Natural killer cell treated with Interleukin-12 subunit alpha and Interleukin-12 subunit beta and Interleukin-15 and Interleukin-18, amount 100 ng/mL, for 72 hours (primary cell): ENCODE data around the gene SAC3D1. TPM values are rescaled to one million over a fixed set of nuclear protein-coding genes. Genes with fewer than 3 reads are reported as not detected.

Experiments
- ATAC-seq, 2 donors: fragments of 150-1000 bp; cut with Tn5 transposase in 1 of 2; sonication (Bioruptor Pico), chemical (Tn5 transposase) in 1 of 2; 2 replicates each; pipeline ENCODE4 v1.10.0; 2021
- DNase-seq: peaks from one replicate; pipeline ENCODE4 v3.0.0; 2022; ENCODE audit warnings: low spot score
- H3K27ac Mint-ChIP-seq, 2 donors: 1 replicate in 1 of 2; 2 replicates in 1 of 2; pipeline ENCODE4 v1.8.0; 2022; ENCODE audit warnings: mixed read lengths in 2 of 2, mild to moderate bottlenecking in 1 of 2, moderate library complexity in 1 of 2
- H3K27me3 Mint-ChIP-seq, 2 donors: 1 replicate in 1 of 2; 2 replicates in 1 of 2; pipeline ENCODE4 v1.8.0; 2022; ENCODE audit warnings: mixed read lengths in 2 of 2
- H3K36me3 Mint-ChIP-seq: one replicate; pipeline ENCODE4 v1.8.0; 2022; ENCODE audit warnings: mixed read lengths
- H3K4me1 Mint-ChIP-seq, 2 donors: 1 replicate in 1 of 2; 2 replicates in 1 of 2; pipeline ENCODE4 v1.8.0; 2022; ENCODE audit warnings: low read depth in 2 of 2, mixed read lengths in 2 of 2, mild to moderate bottlenecking in 1 of 2
- H3K4me3 Mint-ChIP-seq: one replicate; pipeline ENCODE4 v1.8.0; 2022; ENCODE audit warnings: mixed read lengths
- H3K9me3 Mint-ChIP-seq: 2 replicates; pipeline ENCODE4 v1.8.0; 2022; ENCODE audit warnings: mixed read lengths
- total RNA-seq, 2 donors: library from RNA; stranded (reverse); gene quantifications; one replicate each; pipeline ENCODE4 v1.2.3, GENCODE V29; 2022

Gene SAC3D1
- total RNA-seq, 2 donors from 2014 or later, result 7.6 to 18.5 TPM

DNA sequence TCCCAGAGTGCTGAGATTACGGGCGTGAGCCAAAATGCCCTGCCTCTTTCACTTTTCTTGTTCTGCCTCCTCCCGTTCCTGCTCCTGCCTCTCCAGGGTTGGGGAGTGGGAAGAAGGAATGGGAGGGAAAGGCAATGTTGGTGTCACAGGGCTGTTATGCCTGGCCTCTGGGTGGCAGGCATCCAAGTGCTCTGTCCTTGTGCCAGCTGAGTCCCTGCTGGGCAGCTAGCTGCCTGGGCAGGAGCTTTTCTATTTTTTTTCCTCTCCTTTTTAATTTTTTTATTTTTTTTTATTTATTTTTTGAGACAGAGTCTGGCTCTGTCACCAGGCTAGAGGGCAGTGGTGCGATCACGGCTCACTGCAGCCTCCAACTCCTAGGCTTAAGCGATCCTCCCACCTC is 4.1 kb upstream of the SAC3D1 start:
- H3K36me3 Mint-ChIP-seq, result no peaks in the 10 kb centered on the region
- ATAC-seq (no peak), DNase-seq (no peak)
- no peak overlapping the region for H3K27ac Mint-ChIP-seq
- no peak overlapping the region for H3K4me3 Mint-ChIP-seq
- H3K4me1 Mint-ChIP-seq, result no peaks in the 10 kb centered on the region
- no peaks in the 10 kb centered on the region for H3K9me3 Mint-ChIP-seq
- no peaks in the 10 kb centered on the region for H3K27me3 Mint-ChIP-seq

DNA sequence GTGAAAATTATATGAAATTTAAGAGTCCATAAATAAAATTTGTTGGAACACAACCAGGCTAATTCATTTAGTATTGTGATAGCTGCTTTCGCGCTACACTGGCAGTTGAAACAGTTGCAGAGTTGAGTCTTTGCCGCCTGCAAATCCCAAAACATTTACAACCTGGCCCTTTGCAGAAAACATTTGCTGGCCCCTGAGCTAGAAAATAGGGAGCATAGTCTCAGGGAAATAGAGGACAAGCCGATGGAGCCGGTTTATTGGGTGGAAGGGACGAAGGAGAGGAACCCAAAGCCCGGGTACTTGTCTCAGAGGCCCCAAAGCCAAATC is 527 bp upstream of the SAC3D1 start:
- Mint-ChIP-seq H3K4me1 (peaks cover 0 to 4% of the 10 kb centered on the region in 2 donors), H3K27me3 (no peaks in the 10 kb centered on the region), H3K4me3 (peak overlapping the region; percentile 91), H3K36me3 (no peaks in the 10 kb centered on the region), H3K9me3 (no peaks in the 10 kb centered on the region), H3K27ac (peak overlapping the region; percentile 80 to 90)
- ATAC-seq, result no peak
- no peak for DNase-seq

DNA sequence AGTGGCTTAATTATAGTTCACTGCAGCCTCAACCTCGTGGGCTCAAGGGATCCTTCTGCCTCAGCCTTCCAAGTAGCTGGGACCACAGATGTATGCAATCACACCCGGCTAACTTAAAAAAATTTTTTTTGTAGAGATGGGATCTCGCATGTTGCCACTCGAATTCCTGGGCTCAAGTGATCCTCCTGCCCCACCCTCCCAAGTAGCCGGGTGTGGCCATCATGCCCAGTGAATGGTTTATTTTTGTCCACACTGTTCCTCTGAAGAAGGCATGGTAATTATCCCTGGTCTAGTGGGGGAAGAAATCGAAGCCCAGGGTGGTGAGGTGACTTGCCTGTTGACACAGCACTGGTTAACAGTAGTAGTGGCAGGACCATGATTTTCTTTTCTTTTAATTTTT is 1.9 kb downstream of the SAC3D1 start:
- H3K4me1 Mint-ChIP-seq, result peaks cover 7 to 13% of the 10 kb centered on the region in 2 donors

DNA sequence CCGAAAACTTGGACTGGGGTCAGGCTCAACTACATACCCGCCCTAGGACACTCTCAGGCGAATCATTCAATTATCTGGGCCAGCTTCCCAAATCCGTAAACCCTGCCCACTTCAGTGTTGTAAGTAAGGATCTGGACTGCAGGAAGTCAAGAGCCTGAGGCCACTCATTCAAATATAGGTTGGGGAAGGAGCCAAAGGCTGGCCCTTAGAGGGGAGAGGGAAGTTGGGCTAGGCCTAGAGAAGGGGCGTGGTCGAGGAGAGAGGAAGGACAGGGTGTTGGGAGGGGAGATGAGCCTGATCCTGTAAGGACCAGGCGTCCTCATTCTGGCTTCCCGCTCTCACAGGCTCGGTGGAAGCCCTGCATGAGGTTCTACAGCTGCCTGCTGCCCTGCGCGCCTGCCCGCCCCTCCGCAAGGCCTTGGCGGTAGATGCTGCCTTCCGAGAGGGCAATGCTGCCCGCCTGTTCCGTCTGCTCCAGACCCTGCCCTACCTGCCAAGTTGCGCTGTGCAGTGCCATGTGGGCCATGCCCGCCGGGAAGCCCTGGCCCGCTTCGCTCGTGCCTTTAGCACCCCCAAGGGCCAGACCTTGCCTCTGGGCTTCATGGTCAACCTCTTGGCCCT is 3.0 kb downstream of the SAC3D1 start:
- ATAC-seq (no peak), DNase-seq (no peak)
- Mint-ChIP-seq H3K27ac (no peak overlapping the region), H3K4me3 (no peak overlapping the region), H3K27me3 (no peaks in the 10 kb centered on the region), H3K9me3 (no peaks in the 10 kb centered on the region), H3K36me3 (no peaks in the 10 kb centered on the region), H3K4me1 (peaks cover 7 to 16% of the 10 kb centered on the region in 2 donors)

More for the DNA sequence above, 1.9 kb downstream of the SAC3D1 start:
- ATAC-seq, result no peak
- H3K4me3 Mint-ChIP-seq, result peak overlapping the region; percentile 73
- DNase-seq, result no peak
- no peaks in the 10 kb centered on the region for H3K36me3 Mint-ChIP-seq
- H3K27me3 Mint-ChIP-seq, result no peaks in the 10 kb centered on the region
- H3K9me3 Mint-ChIP-seq, result no peaks in the 10 kb centered on the region
- peak overlapping the region in 1 of 2 donors; percentile 33 for H3K27ac Mint-ChIP-seq

DNA sequence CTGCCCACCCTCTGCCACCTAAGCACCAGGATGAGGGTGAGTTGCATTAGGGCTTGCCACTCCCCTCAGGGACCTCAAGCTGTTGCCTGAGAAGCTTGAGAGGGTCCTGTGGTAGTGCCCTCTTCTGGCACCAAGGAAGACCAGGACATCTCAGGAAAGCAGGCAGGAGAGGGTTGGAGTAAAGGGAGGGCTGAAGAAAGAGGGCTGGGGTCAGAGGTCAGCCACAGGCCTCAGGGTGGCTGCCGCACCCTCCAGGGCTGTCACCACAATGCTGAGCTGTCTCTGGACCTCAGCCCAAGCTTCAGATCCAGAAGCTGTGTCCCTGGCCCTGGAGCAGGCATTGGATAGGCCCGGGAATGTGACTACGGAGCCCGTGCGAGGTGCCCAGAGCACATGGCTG is 4.1 kb downstream of the SAC3D1 start:
- Mint-ChIP-seq H3K27me3 (no peaks in the 10 kb centered on the region), H3K36me3 (no peaks in the 10 kb centered on the region), H3K27ac (no peak overlapping the region), H3K9me3 (no peaks in the 10 kb centered on the region), H3K4me3 (no peak overlapping the region), H3K4me1 (peaks cover 7 to 16% of the 10 kb centered on the region in 2 donors)
- ATAC-seq (no peak), DNase-seq (no peak)

DNA sequence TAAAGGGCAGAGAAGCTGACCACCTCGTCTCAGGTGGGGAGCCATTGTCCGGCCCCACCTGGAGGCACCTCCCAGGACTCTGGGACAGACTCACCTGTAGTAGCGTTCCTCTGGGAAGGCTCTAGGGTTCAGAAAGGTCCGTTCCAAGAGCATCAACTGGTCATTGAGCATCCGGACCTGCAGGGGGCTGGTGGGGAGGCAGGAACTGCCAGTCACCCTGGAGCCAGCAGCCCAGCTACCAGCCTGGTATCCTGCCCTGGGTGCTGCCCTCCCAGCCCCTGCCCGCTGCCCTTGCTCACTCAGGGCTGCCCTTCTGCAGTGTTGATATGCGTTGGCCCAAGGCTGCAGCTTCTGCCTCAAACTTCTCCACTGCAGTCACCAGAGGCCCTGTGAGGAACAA is 4.7 kb downstream of the SAC3D1 start:
- no peak for ATAC-seq

DNA sequence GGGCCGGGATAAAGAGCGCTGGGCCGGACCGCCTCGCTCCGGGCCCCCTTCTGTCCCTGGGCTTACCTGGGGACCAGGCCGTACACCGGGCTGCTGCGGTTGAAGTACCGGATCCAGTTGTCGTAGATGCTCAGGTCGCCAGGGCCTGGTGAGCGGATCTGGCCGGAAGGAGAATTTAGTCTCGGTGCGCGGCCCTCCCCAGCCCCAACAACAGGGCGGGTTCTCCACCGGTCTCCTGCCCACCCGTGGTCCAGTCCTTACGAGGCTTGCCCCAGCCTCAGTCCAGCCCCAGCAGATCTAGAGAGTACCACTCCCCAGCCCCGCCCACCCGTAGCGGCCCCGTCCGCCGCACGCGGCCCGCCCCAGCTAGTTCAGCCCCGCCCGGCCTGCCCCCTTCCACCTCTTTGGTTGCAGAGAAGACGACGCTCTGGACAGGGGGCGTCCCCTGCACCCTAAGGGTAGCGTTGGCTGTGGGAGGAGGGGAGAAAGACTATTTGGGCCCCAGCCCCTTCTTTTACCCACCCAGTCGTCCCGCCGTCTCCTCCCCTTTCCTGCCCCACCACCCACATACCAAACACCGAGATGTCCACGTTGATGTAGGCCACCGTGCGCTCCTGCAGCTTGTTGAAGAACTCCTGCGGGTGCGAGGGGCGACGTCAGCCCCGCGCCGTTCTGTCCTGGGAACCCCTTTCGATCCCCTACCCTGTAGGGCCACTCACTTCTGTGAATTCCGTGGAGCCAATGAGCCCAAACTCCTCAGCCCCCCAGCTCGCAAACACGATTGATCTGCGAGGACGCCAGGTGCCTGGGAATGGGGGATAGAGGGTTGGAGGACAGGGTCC is 6.8 kb downstream of the SAC3D1 start:
- no peak for DNase-seq
- peaks cover 7 to 11% of the 10 kb centered on the region in 2 donors for H3K4me1 Mint-ChIP-seq

More for the DNA sequence above, 4.7 kb downstream of the SAC3D1 start:
- H3K36me3 Mint-ChIP-seq, result no peaks in the 10 kb centered on the region
- no peaks in the 10 kb centered on the region for H3K27me3 Mint-ChIP-seq
- no peak overlapping the region for H3K4me3 Mint-ChIP-seq
- H3K9me3 Mint-ChIP-seq, result no peaks in the 10 kb centered on the region
- peaks cover 7 to 16% of the 10 kb centered on the region in 2 donors for H3K4me1 Mint-ChIP-seq
- no peak for DNase-seq
- H3K27ac Mint-ChIP-seq, result no peak overlapping the region

DNA sequence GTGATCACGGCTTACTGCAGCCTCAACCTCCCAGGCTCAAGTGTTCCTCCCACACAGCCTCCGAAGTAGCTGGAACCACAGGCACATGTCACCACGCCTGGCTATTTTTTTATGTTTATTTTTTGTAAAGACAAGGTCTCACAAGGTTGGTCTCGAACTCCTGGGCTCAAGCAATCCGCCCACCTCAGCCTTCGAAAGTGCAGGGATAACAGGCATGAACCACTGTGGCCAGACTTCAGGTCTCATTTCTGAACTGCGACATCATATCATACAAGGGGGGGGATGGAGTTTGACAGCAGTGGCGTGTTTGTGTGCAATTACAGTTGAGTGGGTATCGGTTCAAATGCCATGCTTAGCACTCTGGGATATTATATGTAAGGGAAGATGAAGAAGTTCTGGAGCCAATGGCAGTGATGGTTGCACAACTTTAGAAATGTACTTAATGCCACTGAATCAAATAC is 10.4 kb downstream of the SAC3D1 start:
- Mint-ChIP-seq H3K36me3 (no peaks in the 10 kb centered on the region), H3K9me3 (no peaks in the 10 kb centered on the region), H3K27me3 (peaks cover 0 to 8% of the 10 kb centered on the region in 2 donors), H3K4me3 (no peak overlapping the region), H3K4me1 (peaks cover 7 to 16% of the 10 kb centered on the region in 2 donors), H3K27ac (no peak overlapping the region)
- no peak for DNase-seq
- ATAC-seq, result no peak

More for the DNA sequence above, 6.8 kb downstream of the SAC3D1 start:
- peak; percentile 75 to 83 for ATAC-seq
- H3K27me3 Mint-ChIP-seq, result no peaks in the 10 kb centered on the region
- H3K4me3 Mint-ChIP-seq, result peak overlapping the region; percentile 91
- H3K27ac Mint-ChIP-seq, result peak overlapping the region; percentile 66 to 86
- H3K36me3 Mint-ChIP-seq, result no peaks in the 10 kb centered on the region
- H3K9me3 Mint-ChIP-seq, result no peaks in the 10 kb centered on the region

DNA sequence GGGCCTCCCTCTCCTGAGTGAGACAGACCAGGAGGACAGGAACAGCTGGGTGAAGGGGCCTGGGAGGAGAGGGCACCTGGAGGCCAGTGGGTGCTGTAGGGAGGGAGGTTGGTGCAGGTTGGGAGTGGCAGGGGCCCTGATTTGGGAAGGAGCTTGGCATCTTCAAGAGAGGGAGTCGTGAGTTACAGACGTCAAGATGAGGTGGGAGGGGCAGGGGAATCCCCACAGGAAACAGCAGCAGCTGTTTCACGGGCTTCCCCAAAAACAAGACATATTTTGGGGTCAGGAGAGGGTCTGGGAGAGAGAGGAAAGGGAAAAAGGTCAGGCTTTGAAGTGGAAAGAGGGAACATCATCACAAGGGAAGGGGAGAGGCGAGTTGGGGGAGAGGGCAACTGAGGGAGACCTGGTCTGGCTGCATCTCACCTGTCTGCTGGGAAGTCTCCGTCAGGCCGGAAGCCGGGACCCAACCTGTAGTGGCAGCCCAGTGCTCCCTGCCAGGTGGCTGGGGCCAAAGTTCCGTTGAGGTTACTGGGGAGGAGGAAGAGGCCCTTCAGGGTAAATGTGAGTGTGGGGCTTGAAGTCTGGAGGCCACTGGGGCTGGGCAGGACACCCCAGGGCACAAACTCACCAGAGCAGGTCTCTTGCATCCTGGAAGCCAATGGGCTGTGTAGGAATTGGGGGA is 13.0 kb downstream of the SAC3D1 start:
- no peak overlapping the region for H3K4me3 Mint-ChIP-seq
- DNase-seq (no peak), ATAC-seq (no peak)

DNA sequence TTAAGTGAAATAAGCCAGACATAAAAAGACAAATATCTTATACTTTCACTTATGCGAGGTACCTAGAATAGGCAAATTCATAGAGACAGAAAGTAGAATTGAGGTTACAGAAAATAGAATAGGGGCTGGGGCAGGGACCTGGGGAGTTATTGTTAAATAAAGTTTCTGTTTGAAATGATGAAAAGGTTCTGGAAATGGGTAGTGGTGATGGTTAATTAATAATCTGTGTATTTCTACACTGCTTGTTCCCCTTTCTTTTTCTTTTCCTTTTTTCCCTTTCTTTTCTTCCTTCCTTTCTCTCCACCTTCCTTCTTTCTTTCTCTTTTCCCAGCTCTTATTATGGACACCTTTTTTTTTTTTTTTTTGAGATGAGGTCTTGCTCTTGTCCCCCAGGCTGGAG is 14.5 kb downstream of the SAC3D1 start:
- DNase-seq (no peak), ATAC-seq (no peak)
- H3K27ac Mint-ChIP-seq, result no peak overlapping the region
- no peak overlapping the region for H3K4me3 Mint-ChIP-seq
- peaks cover 0 to 6% of the 10 kb centered on the region in 2 donors for H3K4me1 Mint-ChIP-seq
- H3K9me3 Mint-ChIP-seq, result no peaks in the 10 kb centered on the region
- no peaks in the 10 kb centered on the region for H3K36me3 Mint-ChIP-seq
- H3K27me3 Mint-ChIP-seq, result peaks cover 0 to 8% of the 10 kb centered on the region in 2 donors

More for the DNA sequence above, 13.0 kb downstream of the SAC3D1 start:
- H3K9me3 Mint-ChIP-seq, result no peaks in the 10 kb centered on the region
- no peaks in the 10 kb centered on the region for H3K36me3 Mint-ChIP-seq
- peaks cover 0 to 8% of the 10 kb centered on the region in 2 donors for H3K27me3 Mint-ChIP-seq
- H3K4me1 Mint-ChIP-seq, result peaks cover 0 to 6% of the 10 kb centered on the region in 2 donors
- peak overlapping the region in 1 of 2 donors; percentile 85 for H3K27ac Mint-ChIP-seq

DNA sequence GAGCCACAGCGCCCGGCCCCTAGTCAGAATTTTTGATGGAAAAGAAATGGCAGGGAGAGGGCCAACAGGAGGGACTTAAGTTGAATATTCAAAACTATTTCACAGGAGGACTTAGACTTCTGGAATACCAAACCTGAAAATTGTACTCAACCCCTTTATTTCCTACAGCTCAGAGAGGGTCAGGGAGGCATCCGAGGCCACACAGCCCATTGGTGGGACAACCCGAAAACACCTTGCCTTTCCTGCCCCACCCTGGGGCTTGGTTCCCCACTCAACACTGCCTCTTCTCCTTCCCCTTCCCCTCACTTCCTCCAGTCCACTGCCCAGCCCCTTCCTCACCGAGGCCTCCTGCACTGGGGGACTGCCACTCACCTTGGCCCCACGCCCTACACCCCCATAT is 16.0 kb downstream of the SAC3D1 start:
- Mint-ChIP-seq H3K27me3 (peaks cover 0 to 11% of the 10 kb centered on the region in 2 donors), H3K27ac (no peak overlapping the region), H3K36me3 (no peaks in the 10 kb centered on the region), H3K9me3 (no peaks in the 10 kb centered on the region), H3K4me3 (no peak overlapping the region), H3K4me1 (peaks cover 0 to 6% of the 10 kb centered on the region in 2 donors)
- no peak for DNase-seq
- ATAC-seq, result no peak

DNA sequence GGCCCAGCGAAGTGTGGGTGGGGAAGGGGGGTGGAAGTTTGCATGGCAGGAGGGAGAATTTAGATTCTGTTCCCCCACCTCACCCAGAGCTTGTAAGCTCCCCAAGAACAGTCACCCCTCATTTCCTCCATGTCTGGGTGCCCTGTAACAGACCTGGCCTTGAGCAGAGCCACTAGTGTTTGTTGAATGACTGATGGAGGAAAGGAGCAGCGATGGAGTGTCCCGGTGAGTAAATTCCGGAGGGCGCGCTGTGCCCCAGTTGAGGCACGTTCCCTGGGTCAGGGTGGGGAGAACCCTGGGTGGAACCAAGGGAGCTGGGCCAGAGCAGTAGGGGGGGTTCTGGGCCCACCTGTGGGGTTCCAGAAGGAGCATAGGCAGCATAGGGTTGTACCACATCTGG is 16.5 kb downstream of the SAC3D1 start:
- no peaks in the 10 kb centered on the region for H3K36me3 Mint-ChIP-seq
- H3K27ac Mint-ChIP-seq, result no peak overlapping the region
- peaks cover 0 to 6% of the 10 kb centered on the region in 2 donors for H3K4me1 Mint-ChIP-seq
- peak in 1 of 2 donors; percentile 21 for ATAC-seq
- no peaks in the 10 kb centered on the region for H3K9me3 Mint-ChIP-seq
- H3K4me3 Mint-ChIP-seq, result no peak overlapping the region
- H3K27me3 Mint-ChIP-seq, result peaks cover 0 to 15% of the 10 kb centered on the region in 2 donors
- no peak for DNase-seq

DNA sequence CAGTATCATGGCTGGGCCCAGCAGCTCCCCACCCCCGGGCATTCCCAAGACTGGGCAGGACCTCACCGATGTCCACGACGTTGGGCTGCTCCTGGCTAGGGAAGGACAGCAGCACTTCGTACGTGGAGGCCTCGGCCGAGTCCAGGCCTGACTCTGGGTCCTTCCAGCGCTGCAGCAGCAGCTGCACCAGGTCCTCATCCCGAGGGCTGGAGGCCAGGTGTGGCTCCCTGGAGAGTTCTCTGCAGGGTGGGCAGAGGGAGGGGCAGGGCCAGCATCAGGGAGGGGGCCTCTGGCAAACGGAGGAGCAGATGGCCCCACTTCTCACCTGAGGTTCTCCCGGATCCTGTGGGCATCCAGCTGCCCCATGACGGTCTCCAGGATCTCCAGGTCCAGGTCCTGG is 17.0 kb downstream of the SAC3D1 start:
- H3K4me3 Mint-ChIP-seq, result no peak overlapping the region
- DNase-seq (no peak), ATAC-seq (no peak)
- no peak overlapping the region for H3K27ac Mint-ChIP-seq
- H3K9me3 Mint-ChIP-seq, result no peaks in the 10 kb centered on the region
- peaks cover 0 to 15% of the 10 kb centered on the region in 2 donors for H3K27me3 Mint-ChIP-seq
- no peaks in the 10 kb centered on the region for H3K36me3 Mint-ChIP-seq
- peaks cover 0 to 6% of the 10 kb centered on the region in 2 donors for H3K4me1 Mint-ChIP-seq
